Mammary epithelial cell (primary cell): ENCODE results near the gene GSTT2.

Source experiments
- EZH2 ChIP-seq: IDR thresholded peaks from 2 replicates; pipeline ENCODE4 v1.6.1; 2012; ENCODE audit warnings: low read length, inconsistent platforms, borderline replicate concordance
- TF ChIP-seq, protein P1 (sequence below), 2 donors: IDR thresholded peaks in 1 of 2; conservative IDR thresholded peaks in 1 of 2; 2 replicates each; pipeline ENCODE4 v1.5.1; 2011 to 2012; ENCODE audit warnings: inconsistent platforms in 2 of 2, low read length in 2 of 2, mild to moderate bottlenecking in 2 of 2, control low read depth in 1 of 2, low read depth in 1 of 2; ENCODE audit not compliant: insufficient read depth in 1 of 2; ENCODE audit errors: extremely low read depth in 1 of 2

DNA sequence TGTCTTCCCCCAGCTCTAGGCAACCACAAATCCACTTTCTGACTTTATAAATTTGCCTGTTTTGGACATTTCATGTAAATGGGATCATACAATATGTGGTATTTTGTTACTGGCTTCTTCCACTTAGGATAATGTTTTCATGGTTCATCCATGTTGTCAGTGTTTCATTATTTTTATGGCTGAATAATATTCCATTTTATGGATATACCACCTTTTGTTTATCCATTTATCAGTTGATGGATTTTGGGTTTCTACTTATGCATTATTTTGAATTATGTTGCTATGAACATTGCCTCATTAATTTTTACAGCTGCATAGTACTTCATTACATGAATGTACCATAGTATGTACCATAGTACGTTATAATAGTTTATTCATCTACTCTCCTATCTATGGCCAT, 36.2 kb downstream of the GSTT2 start:
- no peak for TF ChIP-seq EZH2
- TF ChIP-seq, protein P1, sequence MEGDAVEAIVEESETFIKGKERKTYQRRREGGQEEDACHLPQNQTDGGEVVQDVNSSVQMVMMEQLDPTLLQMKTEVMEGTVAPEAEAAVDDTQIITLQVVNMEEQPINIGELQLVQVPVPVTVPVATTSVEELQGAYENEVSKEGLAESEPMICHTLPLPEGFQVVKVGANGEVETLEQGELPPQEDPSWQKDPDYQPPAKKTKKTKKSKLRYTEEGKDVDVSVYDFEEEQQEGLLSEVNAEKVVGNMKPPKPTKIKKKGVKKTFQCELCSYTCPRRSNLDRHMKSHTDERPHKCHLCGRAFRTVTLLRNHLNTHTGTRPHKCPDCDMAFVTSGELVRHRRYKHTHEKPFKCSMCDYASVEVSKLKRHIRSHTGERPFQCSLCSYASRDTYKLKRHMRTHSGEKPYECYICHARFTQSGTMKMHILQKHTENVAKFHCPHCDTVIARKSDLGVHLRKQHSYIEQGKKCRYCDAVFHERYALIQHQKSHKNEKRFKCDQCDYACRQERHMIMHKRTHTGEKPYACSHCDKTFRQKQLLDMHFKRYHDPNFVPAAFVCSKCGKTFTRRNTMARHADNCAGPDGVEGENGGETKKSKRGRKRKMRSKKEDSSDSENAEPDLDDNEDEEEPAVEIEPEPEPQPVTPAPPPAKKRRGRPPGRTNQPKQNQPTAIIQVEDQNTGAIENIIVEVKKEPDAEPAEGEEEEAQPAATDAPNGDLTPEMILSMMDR (conservative IDR thresholded peaks at IDR 0.05 in 1 of 2, IDR thresholded peaks at IDR 0.05 in 1 of 2; ENCODE audit: extremely low read depth in 1 of 2, insufficient read depth in 1 of 2, low read depth in 1 of 2, low read length in 2 of 2): no peak
